Measurements from ENCODE around the gene COQ4. TPM values are rescaled to one million over a fixed set of nuclear protein-coding genes. Genes with fewer than 3 reads are reported as not detected.

The COQ4 gene
- total RNA-seq, 1 experiment from 2014 or later = 28.1 TPM

DNA sequence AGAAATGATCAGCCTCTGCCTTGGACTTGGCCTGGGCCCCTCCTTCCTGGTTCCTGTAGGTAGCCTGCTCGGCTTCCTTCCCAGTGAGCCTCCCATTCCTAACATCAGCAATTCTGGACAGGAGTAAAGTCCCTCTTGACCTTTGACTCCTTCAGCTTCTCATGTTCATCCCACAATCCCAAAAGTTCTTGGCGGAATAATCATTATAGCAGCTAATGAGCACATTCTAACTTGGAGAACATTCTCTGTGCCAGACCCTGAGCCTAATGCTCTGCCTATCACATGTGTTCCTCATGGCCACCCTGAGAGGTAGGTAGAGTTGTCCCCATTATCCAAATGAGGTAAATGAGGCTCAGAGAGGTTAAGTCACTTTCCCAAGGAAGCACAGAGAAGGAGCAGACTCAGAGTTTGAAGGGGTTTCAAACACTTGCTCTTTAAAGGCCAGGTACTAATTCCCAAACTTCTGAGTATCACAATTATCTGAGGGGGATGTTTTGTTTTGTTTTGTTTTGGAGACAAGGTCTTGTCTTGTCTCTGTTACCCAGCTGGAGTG, 25.3 kb upstream of the COQ4 start:
- H3K27ac ChIP-seq (ENCODE audit: low read length) = no peak overlapping the region
- H3K79me2 ChIP-seq (ENCODE audit: low read length) = no peaks in the 10 kb centered on the region
- intact Hi-C loops (cut with micrococcal nuclease) = loop anchor here (5.0 kb wide), 1 partner anchor 65 kb away; no protein-coding TSS in a partner anchor
- no peaks in the 10 kb centered on the region for H3K9me2 ChIP-seq (replicated peaks; ENCODE audit: low read length)
- H3K9me3 ChIP-seq (ENCODE audit: low read length) = no peaks in the 10 kb centered on the region
- H3K4me3 ChIP-seq (ENCODE audit: low read length) = no peak overlapping the region
- H3K4me1 ChIP-seq (ENCODE audit: insufficient read depth, low read length) = peaks cover 14% of the 10 kb centered on the region
- POLR2A ChIA-PET (ENCODE audit: unreplicated experiment) = no interaction called here
- H3K4me2 ChIP-seq (ENCODE audit: low read length) = no peak overlapping the region
- TF ChIP-seq EZH2 (IDR thresholded peaks at IDR 0.05; ENCODE audit: low read length, unreplicated experiment) = no peak
- no peak for TF ChIP-seq EZH2phosphoT487 (IDR thresholded peaks at IDR 0.05; ENCODE audit: borderline replicate concordance, low read length)
- TF ChIP-seq, protein P1, sequence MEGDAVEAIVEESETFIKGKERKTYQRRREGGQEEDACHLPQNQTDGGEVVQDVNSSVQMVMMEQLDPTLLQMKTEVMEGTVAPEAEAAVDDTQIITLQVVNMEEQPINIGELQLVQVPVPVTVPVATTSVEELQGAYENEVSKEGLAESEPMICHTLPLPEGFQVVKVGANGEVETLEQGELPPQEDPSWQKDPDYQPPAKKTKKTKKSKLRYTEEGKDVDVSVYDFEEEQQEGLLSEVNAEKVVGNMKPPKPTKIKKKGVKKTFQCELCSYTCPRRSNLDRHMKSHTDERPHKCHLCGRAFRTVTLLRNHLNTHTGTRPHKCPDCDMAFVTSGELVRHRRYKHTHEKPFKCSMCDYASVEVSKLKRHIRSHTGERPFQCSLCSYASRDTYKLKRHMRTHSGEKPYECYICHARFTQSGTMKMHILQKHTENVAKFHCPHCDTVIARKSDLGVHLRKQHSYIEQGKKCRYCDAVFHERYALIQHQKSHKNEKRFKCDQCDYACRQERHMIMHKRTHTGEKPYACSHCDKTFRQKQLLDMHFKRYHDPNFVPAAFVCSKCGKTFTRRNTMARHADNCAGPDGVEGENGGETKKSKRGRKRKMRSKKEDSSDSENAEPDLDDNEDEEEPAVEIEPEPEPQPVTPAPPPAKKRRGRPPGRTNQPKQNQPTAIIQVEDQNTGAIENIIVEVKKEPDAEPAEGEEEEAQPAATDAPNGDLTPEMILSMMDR (conservative IDR thresholded peaks at IDR 0.05; ENCODE audit: low read depth, low read length) = no peak
- DNase-seq (no peak), ATAC-seq (no peak)
- no peaks in the 10 kb centered on the region for H3F3A ChIP-seq (ENCODE audit: low read length, unreplicated experiment)
- H3K9ac ChIP-seq (ENCODE audit: low read length) = no peak overlapping the region
- no TSS peak for BruUV-seq (replicated peaks)
- no peaks in the 10 kb centered on the region for H3K27me3 ChIP-seq (ENCODE audit: low read length)
- H3K36me3 ChIP-seq (ENCODE audit: low read depth, low read length) = no peaks in the 10 kb centered on the region
- no peak overlapping the region for H2AFZ ChIP-seq (ENCODE audit: low read length)
- no peaks in the 10 kb centered on the region for H4K20me1 ChIP-seq (ENCODE audit: low read length)
- CTCF ChIA-PET = no interaction called here

DNA sequence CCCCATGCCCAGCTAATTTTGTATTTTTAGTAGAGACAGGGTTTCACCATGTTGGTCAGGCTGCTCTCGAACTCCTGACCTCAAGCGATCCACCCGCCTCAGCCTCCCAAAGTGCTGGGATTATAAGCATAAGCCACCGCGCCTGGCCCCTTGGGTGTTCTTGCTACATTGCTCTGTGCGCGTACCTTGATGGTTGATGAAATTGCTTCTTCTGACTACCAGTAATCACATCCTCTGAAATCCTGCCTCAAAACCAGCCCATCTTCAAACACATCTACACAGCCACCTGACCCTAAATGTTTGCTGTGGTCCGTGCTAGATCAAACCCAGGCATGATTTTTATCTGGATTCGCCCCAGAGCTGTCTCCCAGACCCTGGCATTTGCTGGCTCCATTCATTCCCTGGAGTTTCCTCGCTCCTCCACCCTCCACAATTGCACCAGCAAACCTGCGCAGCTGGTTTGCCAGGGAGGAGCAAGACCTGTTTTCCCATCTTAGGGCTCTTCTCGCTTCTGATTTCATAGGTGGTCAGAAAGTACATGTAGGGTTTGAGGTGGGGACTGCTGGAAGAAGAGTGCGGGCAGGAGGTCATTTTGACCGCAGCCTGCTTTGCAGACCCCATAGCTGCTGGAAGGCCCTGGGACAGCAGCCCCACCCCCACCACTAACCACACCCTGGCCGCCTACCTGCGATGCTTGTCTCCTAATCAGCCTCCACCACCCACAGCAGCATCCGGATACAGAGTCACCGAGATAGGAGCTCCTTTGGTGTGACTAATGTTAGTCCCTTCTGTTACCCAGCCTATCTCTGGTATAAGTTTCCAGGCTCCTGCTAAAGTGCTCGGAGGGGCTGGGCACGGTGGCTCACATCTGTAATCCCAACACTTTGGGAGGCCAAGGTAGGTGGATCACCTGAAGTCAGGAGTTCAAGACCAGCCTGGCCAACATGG, 23.8 kb upstream of the COQ4 start:
- Histone ChIP-seq H3K27me3 (ENCODE audit: low read length) (no peaks in the 10 kb centered on the region), H3K4me1 (ENCODE audit: insufficient read depth, low read length) (peaks cover 14% of the 10 kb centered on the region), H3K27ac (ENCODE audit: low read length) (no peak overlapping the region), H3F3A (ENCODE audit: low read length, unreplicated experiment) (no peaks in the 10 kb centered on the region), H3K4me3 (ENCODE audit: low read length) (no peak overlapping the region), H3K9ac (ENCODE audit: low read length) (no peak overlapping the region), H3K9me2 (replicated peaks; ENCODE audit: low read length) (no peaks in the 10 kb centered on the region), H3K4me2 (ENCODE audit: low read length) (no peak overlapping the region), H2AFZ (ENCODE audit: low read length) (no peak overlapping the region), H3K36me3 (ENCODE audit: low read depth, low read length) (no peaks in the 10 kb centered on the region), H3K9me3 (ENCODE audit: low read length) (no peaks in the 10 kb centered on the region), H4K20me1 (ENCODE audit: low read length) (no peaks in the 10 kb centered on the region), H3K79me2 (ENCODE audit: low read length) (no peaks in the 10 kb centered on the region)
- CTCF ChIA-PET = no interaction called here
- POLR2A ChIA-PET (ENCODE audit: unreplicated experiment) = no interaction called here
- no TSS peak for BruUV-seq (replicated peaks)
- intact Hi-C loops (cut with micrococcal nuclease) = loop anchor here (5.0 kb wide), 1 partner anchor 63 kb away; no protein-coding TSS in a partner anchor
- DNase-seq = peak; percentile 38
- TF ChIP-seq, protein P1 (conservative IDR thresholded peaks at IDR 0.05; ENCODE audit: low read depth, low read length) = no peak
- TF ChIP-seq EZH2 (IDR thresholded peaks at IDR 0.05; ENCODE audit: low read length, unreplicated experiment) (no peak), EZH2phosphoT487 (IDR thresholded peaks at IDR 0.05; ENCODE audit: borderline replicate concordance, low read length) (no peak)
- ATAC-seq = no peak

Data from PC-3 (cell line).